NOMO-1 treated with dmso at 0.1 percent for 144 hours (cell line): ENCODE measurements around the gene ATL1.

ENCODE experiments used
- DNase-seq: peaks from one replicate; lab custom pipeline; 2025; ENCODE audit not compliant: unreplicated experiment; lab: John Stamatoyannopoulos, UW

ATL1 gene

DNA sequence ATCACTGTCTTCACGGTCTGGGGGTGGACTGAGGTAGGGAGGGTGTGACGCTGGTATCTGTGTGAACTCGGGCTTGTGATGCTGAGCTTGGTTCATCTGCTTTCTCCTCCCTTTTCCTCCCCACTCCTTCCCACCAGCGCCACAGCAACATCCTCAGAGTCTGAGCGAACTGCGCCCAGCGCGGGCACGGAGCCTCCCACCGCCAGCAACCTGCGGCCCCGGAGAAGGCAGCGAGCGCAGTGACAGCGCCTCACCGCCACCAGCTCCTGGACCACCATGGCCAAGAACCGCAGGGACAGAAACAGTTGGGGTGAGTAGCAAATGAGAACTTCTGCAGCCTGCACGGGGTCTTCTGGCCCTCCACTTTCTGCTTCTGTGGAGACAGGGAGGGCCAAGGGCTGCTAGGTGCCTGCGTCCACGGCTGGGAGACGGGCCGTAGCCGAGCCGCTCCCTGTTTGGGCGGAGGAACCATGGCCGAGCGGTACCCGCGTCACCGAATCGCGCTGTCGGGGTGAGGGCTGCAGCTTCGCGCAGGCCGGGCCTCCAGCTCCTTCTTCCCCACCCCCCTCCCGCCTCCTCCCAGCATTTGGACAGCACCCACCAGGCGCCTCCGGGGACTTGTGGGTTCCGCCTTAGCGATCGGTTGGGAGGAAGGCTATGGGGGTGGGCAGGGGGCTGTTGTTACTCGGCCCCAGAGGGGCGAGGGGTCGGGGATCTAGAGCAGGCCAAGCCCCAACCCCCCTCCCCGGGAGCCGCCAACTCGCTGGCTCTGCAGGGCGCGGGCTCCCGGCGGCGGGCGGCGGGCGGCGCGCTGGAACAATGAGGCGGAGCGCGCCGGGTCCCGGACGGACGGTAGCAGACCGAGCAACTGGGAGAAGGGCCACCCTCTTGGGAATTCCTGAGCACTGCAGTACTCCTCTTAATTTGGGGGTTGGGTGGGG, at the start of gene ATL1:
Gene ATL1 (plus strand): TSS at position 156 of the 941 bp plus-strand sequence. CDS start 121 bp downstream, at position 277.
- peak; percentile 40 for DNase-seq

DNA sequence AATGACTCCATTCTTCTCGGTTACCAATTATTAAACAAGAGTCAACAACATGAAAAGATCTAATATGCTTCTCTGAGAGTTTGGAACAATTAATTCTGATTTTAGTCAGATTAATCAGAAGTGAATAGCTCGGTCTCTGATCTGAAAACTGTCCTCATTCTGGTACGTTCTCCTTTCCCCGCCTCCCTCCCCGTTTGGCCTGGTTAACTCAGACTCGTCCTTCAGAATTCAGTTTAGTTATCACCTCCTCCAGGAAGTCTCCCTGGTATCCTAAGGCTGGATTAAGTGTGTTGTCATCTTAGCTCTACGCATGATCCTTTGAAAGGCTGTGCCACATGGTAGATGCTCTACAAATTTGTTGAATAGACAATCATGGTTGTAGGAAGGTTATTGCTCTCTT, 49.8 kb upstream of the ATL1 start:
- no peak for DNase-seq

DNA sequence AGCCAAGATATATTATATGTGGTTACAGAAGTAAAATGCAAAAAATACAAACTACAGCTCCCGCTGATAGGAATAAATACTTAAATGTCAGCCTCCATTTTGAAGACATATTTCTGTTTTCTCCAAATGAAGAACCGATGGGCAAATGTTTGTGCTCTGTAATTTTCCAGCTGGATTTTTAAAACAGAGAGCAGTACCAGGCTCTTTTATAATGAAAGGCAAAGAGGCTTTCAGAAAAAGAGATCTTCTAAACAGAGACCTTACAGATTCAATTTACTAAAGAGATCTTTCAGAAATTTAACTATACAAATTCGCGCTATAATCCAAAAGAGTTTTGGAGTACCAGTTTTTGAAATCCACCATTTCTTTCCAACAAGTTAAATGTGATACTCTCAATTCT, 47.5 kb upstream of the ATL1 start:
- DNase-seq, result no peak

DNA sequence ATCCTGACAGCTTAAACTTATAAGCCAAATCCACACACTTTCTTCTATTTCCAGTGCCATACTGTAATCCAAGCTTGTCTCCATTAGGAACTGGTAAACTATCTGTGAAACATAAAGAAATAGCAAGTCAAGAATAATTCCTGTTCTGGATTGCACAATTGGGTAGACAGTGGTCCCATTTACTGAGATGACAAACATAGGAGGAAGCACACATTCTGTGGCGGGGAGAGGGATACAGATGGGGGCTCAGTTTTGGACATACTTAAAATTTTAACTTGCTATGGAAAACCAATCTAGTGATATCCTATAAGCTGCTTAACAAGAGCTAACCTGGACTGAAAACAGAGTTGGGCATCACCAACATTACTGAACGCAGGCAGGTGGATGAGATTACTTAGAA, 43.9 kb upstream of the ATL1 start:
- DNase-seq, result no peak

DNA sequence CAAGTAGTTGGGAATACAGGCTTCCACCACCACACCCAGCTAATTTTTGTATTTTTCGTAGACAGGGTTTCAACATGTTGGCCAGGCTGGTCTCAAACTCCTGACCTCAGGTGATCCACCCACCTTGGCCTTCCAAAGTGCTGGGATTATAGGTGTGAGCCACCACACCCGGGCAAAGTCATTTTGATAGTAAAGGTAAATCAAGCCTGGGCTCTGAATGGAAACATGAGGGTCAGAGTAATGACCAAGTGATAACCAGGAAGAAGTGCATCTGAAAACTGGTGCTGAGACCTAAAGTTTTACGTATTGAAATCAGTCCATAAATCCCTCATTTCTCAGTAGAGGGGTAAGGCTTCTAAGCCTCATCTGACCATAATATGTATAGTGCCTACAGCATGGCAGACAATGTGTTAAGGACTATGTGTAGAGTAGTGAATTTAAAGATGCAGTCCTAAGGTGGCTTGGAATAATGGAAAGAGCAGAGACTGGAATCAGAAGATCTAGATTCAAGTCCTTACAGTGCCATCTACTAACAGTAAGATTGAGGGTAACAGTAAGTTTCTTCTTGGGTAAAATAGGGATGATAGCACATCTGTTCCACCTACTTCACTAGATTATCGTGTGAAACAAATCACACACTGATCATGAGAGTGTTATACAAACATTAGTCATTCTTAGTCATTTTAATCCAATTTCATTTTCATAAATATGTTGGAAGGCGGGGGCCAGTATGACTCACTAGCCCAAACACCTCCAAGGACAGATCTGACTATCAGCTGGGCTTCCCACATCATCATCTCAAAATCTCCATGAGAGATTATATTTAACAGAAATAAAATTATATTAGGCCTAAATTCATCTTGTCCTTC, 38.8 kb upstream of the ATL1 start:
- no peak for DNase-seq

DNA sequence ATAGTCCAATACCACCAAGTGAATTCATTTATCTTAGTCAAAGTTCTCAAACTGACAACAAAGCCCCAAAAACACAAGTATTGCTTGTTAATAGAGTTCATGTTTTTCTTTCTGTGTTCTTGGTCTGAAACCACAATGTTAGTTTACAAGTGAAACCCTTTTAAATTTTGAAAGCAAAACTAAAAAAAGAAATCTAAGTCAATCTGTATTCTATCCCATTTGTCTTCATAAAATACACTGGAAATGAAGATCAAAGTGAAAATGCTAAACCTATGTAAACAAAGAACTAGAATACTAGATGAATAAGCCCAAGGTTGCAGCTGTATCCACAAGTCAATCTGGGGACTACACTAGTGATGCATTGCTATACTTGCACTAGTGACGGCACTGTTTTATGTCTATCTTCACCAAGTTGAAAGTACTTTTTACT, 38.0 kb upstream of the ATL1 start:
- DNase-seq, result no peak

DNA sequence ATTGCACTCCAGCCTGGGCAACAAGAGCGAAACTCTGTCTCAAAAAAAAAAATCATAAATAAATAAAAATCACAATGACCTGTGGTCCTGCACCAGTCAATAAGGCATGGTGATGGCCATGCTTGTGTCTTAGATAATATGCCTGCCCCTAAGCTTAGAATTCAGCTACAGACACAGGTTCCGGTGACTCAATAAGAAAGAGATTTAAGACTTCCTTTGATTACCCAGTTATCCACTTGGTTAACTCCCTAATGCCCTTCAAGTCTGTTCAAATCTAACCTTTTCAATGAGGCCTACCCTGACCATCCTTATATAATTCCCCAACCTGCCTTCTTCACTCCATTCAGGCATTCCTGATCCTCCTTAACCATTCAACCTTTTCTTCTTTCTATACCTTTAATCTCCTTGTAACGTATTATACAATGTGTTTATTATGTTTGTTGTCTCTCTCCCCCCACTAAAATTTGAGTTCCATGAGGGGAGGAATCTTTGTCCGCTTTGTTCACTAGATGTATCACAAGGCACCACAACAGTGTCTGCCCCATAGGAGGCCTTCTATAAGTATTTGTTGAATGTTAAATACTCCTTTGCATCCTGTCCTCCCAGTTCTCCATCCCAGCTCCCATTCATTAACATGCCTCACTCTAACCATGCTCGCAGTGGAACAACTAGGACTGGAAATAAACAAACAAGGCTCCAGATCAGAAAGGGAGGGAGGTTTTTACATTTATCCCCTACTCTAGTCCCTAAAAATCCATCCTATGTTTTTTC, 36.5 kb upstream of the ATL1 start:
- no peak for DNase-seq

DNA sequence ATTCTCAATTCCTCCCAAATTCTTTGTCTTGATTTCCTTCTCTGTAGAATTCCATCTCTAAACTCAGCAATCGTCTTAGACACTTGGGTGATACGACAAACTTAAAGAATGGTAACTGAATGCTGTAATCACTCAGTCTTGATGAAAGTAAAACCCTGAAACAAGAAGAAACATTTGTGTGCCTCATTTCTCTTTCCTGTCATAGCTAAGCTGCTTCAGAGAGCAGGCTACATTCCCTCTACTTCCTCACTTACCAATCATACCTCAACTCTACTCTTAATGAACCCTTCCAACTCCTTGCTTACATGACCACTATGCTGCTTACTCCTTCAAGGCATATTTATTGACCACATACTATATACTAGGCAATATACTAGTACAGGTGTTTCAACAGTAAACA, 35.9 kb upstream of the ATL1 start:
- DNase-seq, result no peak

DNA sequence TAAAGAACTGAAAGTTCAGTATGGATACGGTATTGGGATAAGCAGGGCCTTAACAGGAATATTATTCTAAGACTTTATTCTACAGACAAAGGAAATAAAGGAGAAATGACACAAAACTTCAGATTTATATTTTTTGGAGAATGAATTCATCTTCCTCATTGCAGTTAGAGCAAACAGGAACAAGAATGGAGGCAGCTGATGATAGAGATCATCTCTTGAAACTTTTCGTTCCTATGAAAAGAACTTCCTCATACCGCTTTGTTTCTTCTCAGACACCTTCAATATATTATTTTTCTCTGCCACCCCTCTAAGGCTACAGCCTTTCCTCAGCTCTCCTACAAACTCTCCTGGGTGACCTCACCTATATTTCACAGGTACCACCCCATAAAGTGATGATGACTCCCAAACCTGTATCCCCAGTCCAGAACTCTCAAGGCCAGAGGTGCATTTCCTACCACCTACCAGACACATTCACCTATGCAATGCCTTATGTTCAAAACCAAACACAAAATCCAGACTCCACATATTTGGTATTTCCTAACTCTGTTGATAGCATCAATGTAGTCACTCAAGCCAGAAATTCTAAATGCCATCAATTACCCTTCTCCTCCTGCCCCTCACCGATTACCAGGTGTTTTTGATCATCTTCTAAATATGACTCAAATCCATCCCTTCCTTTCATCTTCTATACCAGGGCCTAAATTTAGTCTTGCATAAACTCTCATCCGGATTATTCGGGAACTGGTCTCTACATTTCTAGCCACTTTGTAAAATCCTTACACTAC, 35.0 kb upstream of the ATL1 start:
- no peak for DNase-seq

DNA sequence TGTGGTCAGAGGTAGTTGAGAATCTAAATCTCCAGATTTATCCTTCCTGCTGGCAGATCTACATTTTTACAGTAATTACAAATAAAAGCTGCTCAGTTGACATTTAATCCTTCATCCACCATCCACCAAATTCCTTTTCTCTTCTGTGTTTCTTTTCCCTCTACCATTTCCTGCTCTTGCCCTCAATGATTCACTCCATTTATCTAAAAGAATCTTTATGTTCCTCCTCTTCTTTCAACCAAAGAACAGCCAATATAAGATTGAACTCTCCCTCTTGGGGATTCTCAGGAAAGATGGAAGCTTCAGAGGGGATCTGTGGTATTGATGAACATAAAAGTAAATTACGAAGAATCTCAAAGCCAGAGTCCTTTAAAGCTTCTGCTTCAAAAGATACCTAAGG, 31.9 kb upstream of the ATL1 start:
- no peak for DNase-seq

DNA sequence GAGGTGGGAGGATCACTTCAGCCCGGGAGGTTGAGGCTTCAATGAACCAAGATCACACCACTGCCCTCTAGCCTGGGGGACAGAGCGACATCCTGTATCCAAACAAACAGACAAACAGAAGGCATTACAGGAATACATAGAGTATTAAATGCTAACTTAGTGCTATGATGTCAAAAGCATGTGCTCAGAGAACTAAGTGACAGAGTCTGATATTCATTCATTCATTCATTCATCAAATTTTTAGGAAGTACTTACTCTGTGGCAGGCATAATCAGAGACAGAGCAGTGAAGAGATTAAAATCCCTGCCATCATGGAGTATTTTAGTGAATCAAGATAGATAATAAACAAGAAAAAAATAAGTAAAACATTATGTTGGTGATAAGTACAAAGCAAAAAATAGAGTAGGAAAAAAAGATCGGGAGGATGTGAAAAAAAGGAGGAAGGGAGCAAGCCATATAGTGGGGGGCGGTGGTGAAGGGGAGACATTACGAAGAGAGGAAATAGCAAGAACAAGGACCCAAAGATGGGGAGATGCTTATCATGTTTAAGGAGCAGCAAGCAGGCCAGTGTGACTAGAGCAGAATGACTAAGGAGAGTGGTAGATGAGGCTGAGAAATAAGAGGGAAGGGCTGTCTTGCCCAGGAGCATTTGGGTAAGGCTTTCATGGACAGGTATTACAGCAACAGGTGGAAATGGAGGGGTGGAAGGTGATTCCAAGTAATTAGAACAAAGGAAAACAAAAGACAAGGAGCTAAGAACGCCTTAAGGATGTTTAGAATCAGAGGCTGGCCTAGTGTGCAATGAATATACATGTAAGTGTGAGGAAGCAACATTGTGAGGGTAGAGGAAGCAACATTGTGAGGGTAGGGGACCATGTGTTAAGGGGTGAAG, 30.4 kb upstream of the ATL1 start:
- DNase-seq, result no peak

DNA sequence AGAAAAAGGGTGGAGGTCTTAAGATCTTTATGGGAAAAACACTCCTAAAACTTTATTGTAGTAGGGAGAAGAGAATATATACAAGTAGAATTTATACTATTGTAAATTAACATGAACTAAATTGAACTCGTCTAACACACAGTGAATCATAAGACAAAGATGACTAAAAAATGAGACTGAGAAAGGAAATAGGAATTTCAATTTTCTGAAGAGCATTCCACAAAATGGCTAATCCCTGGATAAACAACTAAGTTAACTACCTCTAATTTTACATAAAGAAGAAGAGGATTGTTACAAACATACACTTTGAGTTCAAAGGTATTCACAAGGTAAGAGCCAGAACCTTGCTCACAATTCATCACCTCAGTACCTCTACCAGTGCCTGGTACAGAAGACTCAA, 29.6 kb upstream of the ATL1 start:
- DNase-seq, result no peak

DNA sequence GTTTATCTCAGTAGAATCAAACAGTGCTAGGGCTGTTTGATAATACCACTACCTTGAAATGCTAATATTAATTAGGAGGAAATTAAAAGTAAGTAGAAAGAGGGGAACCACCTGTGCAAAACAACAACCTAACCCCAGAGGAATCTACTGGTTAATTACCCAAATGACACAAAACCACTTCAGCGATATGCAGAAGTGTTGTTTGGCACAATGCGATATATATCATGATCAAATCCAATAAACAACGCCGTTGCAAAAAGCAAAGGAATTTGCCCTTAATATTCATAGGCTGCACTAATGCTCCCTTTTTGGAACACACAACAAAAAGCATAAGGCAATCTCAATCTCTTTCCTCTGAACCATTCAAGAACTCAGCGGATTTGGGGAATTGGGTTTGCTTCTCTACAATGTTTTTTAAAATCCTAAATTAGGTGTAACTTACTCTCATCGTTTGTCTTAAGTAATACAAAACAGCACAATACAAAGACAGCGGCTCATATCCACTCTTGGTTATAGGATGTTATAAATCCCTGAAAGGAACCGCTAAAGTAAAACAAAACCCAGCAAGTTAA, 29.1 kb upstream of the ATL1 start:
- no peak for DNase-seq

DNA sequence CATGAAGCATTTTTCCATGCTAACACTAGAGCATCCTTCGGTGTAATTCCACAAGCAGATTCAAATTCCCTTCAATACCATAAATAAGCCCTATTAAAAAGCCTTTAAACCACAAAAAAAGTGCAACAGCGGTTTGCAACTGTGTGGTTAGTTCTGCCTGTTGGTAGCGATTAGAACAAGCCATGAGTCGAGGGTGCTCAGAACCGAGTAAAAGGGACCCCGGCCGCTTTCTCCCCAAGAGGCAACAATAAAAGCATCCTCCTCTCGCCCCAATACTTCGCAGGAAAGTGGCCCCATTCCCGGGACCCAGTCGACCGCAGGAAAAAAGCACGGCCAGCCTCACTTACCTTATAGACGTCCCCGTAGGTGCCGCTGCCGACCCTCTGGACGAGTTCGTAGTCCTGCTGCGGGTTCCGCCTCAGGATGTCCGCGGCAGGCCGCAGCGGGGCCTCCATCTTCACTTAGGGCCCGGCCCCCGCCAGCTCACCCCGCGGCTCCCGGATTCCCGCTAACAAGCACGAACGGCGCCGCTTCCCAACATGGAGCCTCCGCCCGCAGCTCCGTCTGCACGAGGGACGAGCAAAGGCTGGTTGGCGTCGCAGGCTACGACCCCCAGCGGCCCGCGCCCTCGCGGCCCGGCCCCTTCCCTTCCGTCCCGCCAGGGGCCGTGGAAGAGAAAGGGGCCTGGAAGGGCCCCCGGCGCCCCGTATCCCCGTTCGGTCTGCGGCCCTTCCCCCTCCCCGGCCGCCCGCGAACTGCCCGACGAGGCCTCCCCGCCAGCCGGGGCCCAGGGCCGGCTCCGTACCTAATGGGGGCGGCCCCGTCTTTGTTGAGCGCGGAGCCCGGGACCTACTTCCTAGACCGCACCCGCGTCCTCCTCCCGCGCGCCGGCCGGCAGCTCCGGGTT, 28.1 kb upstream of the ATL1 start:
- DNase-seq, result no peak

DNA sequence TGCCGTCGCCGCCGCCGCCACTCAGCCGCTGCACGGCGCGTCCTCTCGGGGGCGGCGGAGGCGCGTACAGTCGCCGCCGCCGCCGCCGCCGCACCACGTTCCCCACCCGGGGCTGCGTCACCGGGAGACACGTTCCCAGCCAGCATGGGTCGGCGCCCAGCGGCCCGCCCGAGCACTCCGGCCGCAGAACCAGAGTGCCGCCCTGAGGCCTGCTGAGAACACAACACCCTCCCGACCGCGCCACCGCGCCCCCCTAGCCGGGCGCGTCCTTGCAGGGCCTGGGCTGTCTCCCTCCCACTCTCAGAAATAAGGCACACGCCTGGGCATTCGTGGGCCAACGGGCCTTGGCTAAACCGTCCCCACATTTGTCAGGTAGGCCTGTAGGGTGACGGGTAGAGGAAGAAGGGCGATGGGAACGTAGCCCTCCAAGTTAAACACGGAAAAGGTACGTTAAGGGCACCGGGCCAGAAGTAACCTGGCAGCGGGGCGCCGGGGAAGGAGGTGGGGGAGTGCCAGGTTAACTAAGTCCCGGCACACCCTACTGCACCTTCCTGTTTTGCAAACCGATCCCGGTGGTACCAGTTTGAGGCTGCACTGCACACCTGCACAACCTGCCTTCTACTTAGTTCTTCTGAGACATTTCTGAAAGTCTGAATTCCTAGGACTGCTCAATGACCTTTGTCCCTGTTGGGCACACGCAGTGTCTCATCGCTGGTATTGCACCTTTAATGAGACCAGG, 27.3 kb upstream of the ATL1 start, which contains the start of gene MAP4K5:
Gene MAP4K5 (minus strand): TSS at position 68 of the 739 bp plus-strand sequence. CDS start 520 bp downstream, outside the sequence.
- DNase-seq, result peak; percentile 87

DNA sequence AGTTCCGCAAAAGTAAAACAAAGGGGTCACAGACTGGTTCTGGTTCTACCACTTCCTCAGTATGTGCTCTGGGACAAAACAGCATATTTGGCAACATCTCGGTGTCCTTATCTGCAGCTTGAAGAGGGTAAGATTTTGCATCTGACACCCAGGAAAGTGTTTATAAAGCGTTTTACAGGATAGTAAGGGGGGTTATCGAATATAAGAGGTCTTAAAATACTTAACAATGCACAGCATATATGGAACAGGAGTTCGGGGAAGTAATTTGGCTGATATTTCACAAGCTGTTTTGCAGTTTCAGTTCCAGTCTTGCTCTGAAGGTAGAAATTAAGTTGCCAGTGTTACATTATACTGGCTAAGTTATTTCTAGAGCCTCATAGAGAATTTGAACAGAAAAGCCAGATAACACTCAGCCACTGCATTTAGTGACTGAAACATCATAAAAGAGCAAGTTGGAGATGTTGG, 26.7 kb upstream of the ATL1 start:
- peak; percentile 81 for DNase-seq

DNA sequence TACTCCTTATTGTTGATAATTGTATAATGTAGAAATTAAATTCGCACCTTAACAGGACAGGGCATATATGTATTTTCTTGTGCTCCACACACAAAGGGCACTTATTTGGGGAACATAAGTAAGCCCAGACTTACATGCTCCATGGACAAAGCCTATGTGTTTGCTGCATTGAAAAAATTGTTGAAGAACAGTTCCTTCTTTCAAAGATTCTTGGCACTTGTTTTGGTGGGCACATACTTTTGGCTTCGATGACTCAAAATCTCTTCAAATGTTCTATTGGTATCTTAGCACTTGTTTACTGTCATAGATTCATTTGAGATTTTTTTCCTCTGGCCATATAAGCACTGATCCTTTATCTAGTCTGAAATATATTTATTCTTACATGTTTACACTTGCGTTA, 26.1 kb upstream of the ATL1 start:
- DNase-seq, result no peak
